GM19468 (cell line): Measurements from ENCODE around the gene ACACA.

Source experiments
- ATAC-seq: cut with Tn5 transposase; IDR thresholded peaks from one replicate; pipeline ENCODE4 v1.9.1; 2021; ENCODE audit warnings: mild to moderate bottlenecking, moderate library complexity, moderate number of reproducible peaks; ENCODE audit not compliant: unreplicated experiment; ENCODE audit errors: extremely low read depth

ACACA gene

DNA sequence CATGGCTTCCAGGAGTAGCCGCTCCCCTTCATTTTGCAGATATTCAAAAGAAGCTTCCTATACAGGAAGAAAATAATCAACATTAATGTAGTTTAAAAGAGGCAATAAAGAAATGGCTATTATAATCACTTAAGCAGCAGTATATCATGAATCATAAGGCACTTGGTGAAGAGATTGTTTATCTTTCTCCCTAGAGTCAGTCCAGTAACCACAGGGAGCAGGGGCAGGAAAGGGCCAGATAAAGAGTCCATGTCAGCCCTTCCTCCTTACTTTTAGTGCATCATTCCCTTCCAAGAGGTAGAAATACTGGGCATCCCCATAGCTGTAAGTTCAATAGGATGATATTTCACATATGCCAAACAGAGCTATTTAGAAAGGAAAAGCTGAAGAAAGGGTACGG is 215.4 kb downstream of the ACACA start:
- ATAC-seq = no peak

GRCh38 chr17:37190493-37190892 is 216.1 kb downstream of the ACACA start:
- ATAC-seq = no peak

- no peak for ATAC-seq
Measured at GRCh38 chr17:37188157-37188556, 218.5 kb downstream of the ACACA start.

DNA sequence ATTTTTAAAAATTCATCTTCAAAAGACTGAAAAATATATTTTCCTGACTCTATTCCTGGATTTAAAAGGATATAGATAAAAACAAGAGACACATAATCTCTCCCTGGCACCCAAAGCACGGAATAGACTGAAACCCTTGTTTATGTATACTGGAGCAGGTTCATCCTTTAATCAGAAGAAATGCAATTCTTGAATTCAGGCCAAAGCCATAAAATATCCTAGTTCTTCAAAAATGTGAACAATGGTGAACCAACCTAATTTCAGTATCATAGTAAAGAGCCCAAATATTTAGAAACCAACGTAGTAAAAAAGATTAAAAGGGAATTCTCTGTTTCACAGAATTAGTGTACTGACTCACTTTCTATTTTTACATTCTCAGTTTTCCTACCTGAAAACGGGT is 219.4 kb downstream of the ACACA start:
- ATAC-seq = no peak

DNA sequence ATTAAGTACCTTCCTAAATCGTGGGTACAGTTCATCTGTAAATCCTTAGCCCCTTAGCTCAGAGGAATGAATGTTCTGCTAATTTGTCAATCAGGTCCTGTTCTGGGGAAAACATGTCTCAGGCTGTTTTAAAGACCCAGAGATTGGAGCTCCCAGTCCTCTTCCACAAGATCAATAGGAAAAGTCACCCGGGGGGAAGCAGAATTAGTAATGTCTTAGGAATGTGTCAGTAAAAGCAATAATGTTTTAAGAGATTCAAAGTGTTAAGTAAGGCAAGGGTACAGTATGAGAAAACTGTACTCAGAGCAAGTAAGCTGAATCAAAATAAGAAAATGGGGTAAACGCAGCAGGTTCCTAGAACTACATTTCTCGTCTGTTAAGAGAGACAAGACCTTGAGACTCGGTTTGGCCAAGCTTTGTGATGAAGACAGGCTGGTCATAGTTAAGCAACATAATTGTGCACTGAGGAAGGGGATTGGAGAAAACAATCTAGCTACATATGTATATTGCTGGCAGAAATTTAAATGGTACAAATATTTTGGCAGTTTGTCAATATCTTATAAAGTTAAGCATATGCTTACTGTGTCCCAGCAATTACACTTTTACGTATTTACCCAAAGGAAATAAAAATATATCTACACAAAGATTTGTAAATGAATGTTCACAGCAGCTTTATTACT is 223.7 kb downstream of the ACACA start:
- ATAC-seq = no peak

GRCh38 chr17:37180376-37180775 is 226.3 kb downstream of the ACACA start:
- no peak for ATAC-seq

DNA sequence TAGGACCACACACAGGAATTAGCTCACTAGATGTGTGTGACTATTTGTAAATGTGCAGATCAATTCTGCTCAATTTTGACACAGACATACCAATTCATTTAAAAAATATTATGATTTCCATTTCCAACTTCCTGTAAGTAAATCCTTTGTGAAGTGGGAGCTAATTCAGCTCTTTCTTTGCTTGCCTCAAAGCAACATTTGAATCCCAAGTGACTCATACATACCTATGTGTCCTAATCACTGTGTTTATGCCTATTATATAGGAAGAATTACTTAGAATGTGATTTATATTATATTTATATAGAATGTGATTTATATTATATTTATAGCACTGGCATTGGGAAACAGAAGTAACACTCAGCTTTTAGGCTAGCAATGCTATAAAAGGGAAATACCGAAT is 226.7 kb downstream of the ACACA start:
- no peak for ATAC-seq

GRCh38 chr17:37177254-37177870 is 229.3 kb downstream of the ACACA start:
- ATAC-seq = no peak

- ATAC-seq = no peak
Measured at GRCh38 chr17:37176723-37177122, 229.9 kb downstream of the ACACA start.

- ATAC-seq = no peak
Measured at GRCh38 chr17:37174205-37174604, 232.4 kb downstream of the ACACA start.

- no peak for ATAC-seq
Measured at GRCh38 chr17:37170881-37171425, 235.7 kb downstream of the ACACA start.

GRCh38 chr17:37168731-37169353 is 237.8 kb downstream of the ACACA start:
- ATAC-seq = no peak

- ATAC-seq = no peak
Measured at GRCh38 chr17:37167756-37168155, 238.9 kb downstream of the ACACA start.

DNA sequence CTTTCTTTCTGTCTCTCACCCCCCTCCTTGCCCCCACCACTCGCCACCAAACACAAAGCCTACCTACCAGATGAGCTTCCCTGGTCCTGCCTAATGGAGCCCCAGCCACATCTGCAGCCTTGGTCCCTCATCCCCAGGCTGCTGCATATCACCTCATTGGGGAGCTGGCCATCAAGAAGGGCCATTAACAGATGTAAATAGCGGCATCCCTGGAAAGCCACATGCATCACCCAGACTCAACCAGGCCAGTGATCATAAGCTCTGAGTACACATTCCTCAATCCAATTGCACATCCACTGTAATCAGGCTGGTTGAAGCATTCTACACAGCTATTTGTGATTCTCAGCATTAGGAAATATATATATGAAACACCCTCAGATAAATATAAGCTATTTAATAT is 242.6 kb downstream of the ACACA start:
- ATAC-seq = no peak

DNA sequence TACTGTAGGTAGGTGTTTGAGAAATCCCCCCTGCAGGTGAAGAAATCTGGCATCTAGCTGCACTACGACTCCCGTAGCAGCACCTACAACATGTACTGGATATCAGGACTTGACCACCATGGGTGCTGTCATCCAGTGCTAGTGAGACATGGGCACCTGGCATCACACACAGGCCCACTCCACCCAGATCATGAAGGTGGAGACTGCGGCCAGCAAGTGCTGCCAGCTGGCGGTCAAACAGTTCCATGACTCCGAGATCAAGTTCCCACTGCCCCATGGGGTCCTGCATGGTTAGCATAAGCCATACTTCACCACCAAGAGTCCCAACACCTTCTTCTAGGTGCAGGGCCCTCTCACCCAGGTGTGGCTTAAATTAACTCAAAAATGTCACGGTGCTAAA is 243.8 kb downstream of the ACACA start:
- ATAC-seq = no peak

- no peak for ATAC-seq
Measured at GRCh38 chr17:37160944-37161343, 245.7 kb downstream of the ACACA start.

DNA sequence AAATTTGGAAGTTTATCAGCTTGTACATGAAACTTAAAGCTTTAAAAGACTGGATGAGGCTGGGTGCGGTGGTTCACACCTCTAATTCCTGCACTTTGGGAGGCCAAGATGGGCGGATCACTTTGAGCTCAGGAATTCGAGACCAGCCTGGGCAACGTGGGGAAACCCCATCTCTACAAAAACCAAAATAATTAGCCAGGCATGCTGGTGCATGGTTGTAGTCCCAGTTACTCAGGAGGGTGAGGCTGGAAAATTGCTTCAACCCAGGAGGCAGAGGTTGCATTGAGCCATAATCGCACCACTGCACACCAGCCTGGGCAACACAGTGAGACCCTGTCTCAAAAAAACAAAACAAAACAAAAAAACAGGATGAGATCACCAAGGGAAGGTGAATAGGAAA is 248.3 kb downstream of the ACACA start:
- no peak for ATAC-seq

- no peak for ATAC-seq
Measured at GRCh38 chr17:37148156-37148555, 258.5 kb downstream of the ACACA start.

- no peak for ATAC-seq
Measured at GRCh38 chr17:37147301-37147812, 259.3 kb downstream of the ACACA start.

DNA sequence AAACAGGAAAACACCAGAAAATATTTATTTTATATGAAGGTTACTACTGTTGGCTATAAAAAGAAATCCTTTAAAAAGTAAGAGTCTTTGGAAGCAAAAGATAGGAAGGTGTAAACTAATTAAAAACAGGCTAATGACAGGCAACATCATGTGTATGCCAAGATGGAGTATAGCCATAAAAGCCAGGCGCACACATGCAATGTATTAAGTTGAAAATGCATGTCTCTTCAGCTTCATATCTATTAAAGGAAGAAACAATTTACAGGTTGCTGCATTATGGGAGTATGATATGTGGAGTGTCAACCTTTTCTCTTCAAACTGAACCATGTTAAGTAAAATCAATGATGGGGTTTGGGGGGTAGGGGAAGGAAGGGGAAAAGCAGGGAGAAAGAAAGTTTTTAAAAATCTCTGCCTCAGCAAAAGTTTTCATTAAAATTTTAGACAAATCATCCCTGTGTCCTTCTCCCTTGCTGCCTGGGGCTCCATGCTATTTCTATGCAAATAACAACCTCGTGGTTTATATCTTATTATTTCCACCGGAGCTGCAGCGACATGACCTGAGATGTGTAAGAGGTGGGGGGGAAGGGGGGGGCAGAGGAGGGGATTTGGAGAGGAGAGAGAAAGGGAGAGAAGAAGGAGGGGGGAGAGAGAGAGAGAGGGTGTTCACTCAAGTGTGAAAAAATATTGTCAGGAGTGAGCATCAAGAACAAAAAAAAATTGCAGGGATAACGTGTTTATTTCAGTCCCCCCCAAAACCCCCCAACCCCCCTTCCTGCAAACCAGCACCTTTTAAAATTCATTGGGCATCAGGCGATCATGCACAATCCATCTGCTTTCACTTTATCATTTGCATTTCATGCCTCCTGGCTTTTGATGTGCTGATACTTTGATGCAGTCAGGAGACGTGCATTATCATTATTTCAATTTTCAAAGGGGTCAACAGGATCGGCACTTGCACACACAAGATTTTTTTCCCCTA is 260.3 kb downstream of the ACACA start:
- ATAC-seq = no peak
